Stimulated activated CD4-positive, alpha-beta T cell treated with anti-CD3 and anti-CD28 coated beads, Interleukin-4, amount 100 ng/mL, for 48 hours (primary cell): ENCODE measurements around the gene ARHGEF19.
"Not testable (repeated sequence)": the region's sequence is repeated elsewhere in the genome, so short reads cannot be mapped to it uniquely, and the experiment has no call there.

Source experiments
- DNase-seq, 2 donors: peaks; one replicate each; pipeline ENCODE4 v3.0.0-alpha.2; 2020; ENCODE audit warnings: low read depth in 2 of 2

The ARHGEF19 gene

DNA sequence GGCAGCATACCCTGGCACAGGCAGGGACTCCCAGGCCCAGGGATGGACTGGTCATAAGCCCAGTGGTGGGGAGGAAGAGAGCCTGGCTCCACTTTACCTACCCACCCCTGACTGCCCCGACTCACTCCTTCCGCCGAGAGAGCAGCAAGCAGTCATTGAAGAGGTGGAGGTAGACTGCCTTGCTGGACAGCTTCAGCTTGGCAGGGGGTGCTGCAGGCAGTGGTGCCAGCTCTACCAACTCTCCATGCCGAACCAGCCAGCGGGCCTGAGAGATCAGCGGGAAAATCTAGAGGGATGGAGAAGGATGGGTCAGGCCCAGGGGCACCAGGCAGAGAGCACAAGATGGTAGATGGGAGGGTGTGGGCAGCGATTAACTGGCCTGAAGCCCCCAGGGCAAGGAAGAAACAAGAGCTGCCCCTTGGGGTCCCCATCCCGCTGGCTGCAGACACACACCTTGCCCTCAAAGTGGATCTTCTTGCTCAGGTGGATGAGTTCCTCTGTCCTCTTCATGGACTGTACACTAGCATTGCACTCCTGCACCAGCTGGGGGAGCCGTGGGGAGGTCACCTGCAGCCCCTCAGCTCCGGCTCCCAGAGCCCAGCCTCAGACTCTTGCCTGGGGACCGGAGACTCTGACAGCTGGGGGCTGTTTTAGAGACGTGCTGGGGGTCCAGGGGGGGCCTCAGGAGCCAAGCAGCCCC is 7.7 kb downstream of the ARHGEF19 start:
- peak in 1 of 2 donors; percentile 27 for DNase-seq

DNA sequence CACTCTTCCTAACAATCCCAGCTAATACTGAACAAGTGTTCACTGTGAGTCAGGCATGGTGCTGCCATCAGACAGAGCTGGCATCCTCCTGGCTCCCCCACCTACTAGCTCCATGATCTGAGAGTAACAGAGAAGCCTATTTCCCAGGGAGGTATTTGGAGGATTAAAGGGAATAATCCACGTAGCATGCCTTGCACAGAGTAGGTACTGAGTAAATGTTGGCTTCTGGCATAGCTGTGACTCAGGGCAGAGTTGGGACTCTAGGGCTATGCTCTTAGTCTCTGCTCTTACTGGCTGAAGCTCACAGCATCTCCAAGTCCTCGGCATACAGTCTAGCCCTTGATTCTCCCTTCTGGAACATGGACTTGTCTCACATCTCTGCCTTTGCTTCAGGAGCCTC is 8.2 kb downstream of the ARHGEF19 start:
- no peak for DNase-seq

DNA sequence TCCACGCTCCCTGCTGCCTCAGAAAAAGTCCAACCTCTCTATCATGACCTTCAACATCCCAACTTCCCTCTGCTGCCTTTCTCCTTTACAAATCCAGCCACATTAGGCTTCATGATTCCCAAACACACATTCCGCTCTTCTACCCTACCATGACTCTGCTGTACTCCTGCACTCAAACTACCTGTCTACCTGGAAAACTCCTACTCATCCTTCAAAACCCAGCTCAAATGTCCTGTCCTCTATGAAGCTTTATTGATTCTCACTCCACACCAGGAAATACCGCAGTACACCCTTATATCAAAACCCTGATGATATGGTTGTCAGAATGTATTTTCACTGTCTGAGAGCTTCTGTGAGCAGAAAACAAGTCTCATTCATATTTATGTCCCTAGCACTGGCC is 8.9 kb downstream of the ARHGEF19 start:
- no peak for DNase-seq

DNA sequence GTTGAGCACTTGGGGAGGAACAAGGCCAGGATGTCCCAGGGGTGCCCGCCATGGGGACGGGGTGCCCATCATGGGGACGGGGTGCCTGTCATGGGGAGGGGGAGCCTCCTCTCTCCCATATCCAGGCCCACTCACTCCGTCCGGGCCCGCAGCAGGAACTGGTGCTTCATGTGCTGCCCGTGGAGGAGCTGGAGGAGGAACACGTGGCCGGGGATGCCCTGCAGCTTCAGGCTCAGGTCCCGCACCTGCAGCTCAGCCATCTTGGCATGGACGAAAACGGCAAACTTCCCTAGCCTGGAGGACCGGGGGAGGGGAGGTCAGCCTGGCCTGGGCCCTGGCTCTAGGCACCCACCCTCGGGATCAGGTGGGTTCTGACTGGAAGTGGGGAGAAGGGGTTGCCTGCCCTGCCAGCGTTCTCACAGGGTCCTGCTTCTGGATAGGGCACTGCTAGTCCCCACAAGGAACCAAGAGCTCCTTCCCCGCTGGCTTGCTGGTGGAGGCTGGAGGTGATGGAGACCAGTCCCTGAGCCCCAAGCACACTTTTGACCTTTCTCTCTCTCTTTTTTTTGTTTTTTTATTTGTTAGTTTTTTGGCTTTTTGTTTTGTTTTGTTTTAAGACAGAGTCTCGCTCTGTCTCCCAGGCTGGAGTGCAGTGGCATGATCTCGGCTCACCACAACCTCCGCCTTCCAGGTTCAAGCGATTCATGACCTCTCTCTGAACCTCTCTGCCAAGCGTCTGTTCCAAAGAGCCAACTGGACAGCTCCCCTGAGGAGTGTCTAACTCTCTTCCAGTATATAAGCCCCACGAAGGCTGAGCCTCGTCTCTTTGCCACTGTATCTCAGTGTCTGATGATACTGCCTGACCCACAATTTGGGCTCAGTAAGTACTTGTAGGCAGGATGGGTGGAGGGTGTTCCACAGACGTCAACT is 9.9 kb downstream of the ARHGEF19 start:
- DNase-seq = no peak

DNA sequence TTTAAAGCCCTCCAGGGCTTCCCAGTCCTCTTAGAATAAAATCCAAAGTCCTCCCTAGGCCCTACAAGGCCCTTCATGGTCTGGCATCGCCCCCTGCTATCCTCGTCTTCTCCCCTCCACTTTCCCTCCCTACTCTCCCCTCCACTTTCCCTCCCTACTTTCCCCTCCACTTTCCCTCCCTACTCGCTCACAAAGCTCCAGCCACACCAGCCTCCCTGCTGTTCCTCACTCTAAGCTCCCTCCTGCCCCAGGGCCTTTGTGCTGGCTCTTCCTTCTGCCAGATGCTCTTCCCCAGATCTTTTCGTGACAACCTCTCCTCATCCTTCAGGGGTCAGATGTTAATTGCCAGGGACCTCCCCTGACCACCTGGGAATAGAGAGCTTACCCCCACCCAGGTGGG is 12.8 kb downstream of the ARHGEF19 start:
- DNase-seq = no peak

DNA sequence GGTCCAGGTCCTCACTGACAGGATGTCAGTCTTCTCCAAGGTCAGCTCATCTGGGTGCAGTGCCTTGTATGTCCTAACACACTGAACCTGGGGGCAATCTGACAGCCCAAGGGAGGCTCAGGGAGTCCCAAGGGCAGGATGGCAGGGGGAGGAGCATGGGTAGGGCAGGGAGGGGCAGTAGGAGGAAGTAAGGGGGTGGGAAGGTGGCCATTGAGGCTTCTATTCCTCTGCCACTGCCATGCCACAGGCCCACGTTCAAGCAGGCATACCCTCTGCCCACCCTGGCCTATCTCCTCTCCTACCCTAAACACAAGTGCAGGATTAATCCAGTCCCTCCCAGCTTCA is 13.3 kb downstream of the ARHGEF19 start:
- DNase-seq = no peak

DNA sequence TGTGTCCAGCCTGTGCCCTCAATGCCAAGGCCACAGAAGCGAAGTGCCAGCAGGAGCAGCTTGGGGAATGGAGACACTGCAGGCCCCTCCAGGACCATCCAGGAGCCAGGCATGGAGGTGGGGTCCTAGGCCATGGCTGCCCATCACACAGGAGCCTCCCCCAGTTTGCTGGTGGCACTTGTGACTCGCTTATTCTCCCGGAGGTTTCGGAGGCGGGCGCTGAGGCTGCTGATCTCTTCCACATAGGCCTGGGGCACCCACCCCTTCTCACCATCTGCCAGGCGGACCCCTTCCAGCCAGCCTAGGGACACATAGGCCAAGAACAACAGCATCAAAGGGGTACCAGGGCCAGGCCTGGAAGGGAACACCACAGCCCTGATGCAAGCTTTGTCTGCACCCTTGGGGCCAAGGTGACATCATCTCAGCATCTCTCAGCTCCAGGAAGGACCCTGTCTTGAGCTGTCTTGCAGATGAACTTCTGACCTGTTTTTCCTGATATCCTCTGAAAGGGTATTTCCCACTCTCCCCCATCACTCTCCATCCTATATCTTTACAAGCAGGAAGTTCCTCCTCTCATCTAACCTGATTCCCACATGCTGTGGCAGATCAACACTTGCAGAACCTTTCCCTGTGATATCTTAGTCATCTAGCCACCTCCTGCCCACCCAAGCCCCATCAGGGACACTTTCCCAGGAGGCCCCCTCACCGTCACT is 13.9 kb downstream of the ARHGEF19 start:
- DNase-seq = no peak

DNA sequence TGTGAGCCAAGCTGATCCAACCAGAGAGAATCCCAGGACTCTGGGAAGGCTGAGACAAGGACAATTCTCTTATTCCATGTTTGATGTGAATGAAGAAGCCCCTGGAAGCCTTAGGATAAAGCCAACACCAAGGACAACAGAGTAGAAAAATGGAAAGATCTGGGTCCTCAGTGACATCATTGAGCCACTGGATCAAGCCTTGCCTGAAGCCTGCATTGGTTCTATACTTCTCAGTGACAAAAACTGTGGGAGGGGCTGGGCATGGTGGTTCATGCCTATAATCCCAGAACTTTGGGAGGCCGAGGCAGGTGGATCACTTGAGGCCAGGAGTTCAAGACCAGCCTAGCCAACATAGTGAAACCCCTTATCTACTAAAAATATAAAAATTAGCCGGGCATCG is 15.6 kb downstream of the ARHGEF19 start:
- DNase-seq = no peak

DNA sequence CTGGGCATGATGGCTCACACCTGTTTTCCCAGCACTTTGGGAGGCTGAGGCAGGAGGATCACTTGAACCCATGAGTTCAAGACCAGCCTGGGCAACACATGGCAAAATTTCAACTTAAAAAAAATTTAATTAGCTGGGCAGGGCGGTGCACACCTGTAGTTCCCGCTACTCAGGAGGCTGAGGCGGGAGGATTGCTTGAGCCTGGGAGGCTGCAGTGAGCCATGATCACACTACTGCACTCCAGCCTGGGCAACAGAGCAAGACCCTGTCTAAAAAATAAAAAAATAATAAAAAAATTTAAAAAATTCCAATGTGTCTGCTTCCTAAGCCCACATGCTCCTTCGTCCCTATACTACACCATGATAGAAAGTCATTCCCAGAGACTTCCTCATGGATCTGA is 16.3 kb downstream of the ARHGEF19 start:
- not testable (repeated sequence) for DNase-seq

DNA sequence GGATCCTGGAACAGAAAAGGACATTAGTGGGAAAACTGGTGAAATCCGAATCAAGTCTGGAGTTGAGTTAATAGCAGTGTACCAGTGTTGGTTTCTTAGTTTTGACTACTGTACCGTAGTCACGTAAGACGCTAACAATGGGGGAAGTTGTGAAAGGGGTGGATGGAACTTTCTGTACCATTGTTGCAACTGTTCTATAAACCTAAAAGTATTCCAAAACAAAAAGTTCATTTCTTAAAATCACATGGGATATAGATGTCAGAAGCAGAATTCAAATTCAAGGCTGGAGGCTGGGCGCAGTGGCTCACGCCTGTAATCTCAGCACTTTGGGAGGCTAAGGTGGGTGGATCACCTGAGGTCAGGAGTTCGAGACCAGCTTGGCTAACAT is 16.9 kb downstream of the ARHGEF19 start:
- DNase-seq = no peak

DNA sequence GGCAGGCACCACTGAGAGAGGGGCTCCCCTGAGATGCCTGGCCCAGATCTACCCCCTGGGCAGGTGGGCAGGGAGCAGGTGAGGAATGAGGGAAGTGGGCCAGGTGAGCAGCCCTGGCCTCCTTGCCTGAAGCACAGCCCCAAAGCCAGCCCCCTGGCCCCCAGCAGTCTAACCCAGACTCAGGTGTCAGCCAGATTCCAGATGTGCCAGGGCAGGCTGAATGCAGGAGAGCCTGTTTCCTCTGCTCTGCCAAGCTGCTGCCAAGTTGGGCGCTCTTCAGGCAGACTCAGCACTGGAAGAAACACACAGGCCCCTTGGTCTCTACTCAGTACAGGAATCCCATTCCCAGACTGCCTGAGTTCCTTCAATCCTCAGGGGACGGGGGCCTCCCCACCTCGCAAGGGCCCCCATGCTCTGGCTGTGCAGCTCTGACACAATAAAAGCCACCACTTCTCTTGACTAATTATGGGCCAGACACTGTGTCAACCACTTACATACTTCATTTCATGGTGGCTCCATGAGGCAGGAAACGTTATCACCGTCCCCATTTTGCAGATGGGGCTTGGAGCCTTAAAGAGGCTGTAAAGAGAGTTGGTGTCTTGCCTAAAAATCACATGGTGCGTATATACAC is 20.4 kb downstream of the ARHGEF19 start:
- no peak for DNase-seq

DNA sequence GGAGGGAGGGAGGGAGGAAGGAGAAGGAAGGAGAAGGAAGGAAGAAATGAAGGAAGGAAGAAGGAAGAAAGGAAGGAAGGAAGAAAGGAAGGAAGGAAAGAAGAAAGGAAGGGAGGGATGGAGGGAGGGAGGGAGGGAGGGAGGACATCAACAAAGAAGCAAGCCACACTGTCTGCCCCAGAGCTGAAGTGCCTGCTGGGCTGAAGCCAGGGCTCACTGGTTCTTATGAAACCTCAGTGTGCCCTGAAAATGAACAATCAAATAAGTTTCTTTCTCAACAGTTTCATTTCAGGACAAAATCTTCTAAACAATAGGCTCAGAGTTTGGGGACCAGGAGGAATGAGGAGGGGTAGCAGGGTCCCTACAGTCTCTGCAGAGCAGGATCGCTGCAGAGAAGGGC is 21.1 kb downstream of the ARHGEF19 start:
- no peak for DNase-seq

DNA sequence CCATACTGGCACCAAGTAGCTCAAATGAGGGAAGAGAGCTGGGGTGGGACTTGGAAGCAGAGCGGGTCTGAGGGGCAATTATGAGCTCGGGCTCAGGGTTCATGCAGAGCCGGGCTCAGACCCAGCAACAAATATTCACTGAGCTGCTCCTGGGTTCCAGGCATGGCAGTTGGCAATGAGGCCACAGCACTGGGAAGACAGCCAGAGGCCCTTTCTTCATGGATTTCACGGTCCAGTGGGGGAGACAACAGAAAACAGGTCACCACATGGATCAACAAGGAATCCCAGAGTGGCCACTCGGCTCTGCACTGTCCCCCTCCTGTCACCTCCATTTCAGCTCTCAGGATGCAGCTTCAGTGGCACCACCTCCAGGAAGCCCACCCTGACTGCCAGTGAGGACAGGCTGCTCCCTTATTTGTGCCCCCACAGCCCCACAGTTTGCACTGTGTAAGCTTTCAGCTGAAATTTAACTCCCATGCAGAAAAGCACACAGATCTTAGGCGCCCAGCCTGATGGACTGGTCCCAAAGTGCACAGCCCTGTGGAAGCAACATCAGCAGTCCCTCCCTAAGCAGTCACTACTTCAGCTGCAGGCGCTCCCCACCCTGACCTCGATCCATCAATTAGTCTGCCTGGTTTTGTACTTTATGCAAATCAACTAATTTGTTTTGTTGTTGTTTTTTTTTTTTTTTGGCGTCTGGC is 22.4 kb downstream of the ARHGEF19 start:
- no peak for DNase-seq

DNA sequence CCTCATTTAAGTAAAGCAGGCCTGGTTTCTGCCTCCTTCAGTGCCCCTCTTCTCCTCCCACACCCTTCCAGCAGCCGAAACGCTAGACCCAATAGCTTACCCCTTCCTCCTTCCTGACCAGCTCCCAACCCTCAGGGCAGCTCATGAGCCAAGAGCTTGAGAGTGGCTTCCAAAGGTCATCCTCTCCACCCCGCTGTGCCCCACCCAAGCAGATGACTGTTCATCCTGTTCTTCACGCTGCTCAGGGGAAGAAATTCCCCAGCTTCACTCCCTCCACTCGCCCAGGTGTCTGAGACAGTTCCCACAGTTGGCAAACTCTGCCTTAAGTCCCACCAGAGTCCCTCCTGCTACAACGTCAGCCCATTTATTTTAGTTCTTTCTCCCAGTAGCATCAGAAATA is 23.4 kb downstream of the ARHGEF19 start:
- no peak for DNase-seq

DNA sequence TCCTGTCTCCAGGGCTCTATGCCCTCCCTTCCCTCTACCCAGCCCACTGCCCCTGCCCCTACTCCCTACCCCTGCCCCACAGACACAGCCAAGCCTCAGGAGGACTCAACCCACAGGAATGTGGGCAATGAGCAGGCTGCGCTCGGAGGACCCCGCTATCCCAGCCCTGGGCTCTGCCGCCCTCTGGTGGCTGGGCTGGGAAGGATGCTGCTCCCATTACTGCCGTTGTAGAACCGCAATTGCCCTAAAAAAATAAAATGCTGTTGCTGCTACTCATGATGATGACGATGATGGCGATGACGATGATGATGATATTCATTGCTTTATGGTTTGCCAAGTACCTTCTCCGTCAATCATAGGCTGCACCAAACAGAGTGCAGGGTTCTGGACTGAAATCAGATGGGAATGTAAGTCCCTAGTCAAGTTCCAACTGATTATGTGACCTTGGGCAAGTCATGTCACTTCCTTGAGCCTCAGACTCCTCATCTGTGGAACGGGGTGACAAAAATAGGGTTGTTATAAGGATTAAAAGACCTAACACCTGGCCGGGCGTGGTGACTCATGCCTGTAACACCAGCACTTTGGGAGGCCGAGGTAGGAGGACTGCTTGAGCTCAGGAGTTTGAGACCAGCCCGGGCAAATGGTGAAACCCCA is 24.6 kb downstream of the ARHGEF19 start:
- DNase-seq = peak; percentile 65 to 82

DNA sequence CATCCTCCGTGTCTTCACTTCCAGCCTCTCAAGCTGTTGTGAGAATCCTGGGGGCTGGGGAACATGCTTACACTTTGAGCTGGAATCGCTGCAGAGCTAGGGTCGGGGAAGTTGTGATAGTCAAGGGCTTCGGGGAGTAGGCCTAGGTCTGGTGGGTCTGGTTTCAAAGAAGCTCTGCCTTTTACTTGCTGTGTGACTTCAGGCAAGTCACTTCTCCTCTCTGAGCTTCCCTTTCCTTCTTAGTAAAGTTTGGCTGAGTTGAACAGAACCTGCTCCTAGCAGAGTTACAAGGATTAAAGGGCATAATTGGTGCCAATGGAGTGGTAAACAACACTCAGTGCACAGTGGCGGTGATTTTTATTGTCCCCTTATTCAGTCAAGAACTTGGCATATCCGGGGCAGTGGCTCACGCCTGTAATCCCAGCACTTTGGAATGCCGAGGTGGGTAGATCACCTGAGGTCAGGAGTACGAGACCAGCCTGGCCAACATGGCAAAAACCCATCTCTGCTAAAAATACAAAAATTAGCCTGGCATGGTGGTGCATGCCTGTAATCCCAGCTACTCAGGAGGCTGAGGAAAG is 25.7 kb downstream of the ARHGEF19 start:
- no peak for DNase-seq

DNA sequence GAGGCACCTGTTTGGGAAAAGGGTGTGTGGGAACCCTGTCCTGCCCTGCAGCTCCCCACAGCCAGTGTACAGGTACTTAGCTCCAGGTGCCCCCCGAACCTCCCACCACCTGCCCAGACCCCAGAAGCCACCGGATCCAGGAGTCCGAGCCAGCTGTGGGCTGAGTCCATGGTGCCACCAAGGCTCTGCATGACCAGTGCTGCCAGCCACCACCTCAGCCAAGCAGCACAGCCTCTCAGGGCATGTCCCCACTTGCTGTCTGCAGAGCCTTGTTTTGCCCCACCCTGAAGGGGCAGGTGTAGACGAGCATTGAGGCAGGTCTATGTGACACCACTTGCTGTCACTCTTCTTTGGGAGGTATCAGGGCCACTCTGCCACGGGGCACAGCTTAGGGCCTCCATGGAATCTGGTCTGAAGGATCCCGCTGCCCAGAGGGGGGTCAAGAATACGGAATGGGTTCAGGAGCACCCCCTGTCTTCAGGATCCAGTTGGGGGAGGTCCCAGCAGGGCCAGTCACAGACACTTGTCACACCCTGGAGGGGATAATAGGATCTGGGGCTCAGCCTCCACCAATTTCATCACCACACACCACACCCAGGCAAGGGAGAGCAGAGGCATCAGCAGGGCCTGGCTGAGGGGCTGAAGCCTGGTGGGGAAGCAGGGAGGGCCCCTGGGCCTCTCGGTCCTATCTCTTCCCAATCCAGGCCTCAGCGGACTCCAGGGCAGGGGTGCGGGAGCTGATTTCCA is 27.7 kb downstream of the ARHGEF19 start:
- no peak for DNase-seq

DNA sequence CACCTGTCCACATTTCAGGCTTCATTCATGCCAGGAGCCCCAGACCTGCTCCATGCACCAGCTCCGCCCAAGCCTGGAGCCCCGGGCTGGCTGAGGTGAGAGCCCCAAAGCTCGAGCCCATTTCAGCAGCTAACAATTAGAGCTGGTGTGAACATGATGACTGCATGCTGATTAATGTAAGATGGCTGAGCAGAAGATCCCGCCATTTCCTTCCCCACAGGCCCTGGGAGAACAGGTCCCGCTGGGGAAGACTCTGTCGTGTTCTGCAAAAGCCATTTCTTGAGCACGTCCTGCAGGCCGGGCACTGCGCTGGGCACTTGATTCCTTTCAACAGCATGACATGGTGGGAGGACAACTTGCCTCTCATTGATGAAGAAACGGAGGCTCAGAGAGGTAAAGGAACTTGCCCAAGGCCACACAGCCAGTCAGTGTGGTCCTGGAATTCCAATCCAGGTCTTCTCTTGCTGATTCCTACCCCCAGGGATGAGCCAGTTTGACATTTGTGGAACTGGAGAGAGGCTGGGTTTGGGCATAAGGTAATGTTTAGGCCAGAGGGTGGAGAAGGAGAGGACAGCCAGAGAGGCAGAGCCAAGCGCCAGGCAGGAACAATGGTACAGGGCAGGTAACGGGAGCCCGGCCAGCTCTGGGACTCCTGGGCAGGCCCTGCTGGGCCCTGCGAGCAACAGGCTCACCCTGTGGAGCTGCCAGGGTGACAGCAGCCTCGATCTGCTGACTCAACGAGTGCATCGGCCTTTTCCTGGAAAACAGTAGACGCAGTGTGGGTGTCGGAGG is 28.5 kb downstream of the ARHGEF19 start:
- no peak for DNase-seq

DNA sequence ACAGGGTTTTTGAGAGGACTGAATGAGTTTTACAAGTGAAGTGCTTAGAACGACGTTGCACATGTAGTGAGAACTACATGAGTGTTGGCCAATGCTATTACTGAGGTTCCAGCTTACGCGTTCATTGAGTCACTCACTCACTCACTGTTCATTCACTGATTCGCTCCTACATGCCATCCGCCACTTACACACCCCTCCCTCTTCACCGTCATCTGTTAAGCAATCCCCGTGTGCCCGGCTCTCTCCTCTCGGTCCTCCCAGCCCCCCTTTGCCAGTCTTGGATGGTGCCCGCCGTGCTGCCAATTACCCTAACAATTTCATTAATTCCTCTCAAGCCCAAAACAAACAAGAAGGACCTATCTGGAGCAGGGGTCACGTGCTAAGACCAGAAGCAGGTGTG is 29.3 kb downstream of the ARHGEF19 start:
- no peak for DNase-seq
